Measurements from ENCODE around the gene LRG1.
A peak's percentile ranks its signal among the peaks of the same experiment; 100 is the strongest.

GRCh38 chr19:4567584-4568071 is 27.8 kb upstream of the LRG1 start:
- TF ChIP-seq POLR2A (IDR thresholded peaks at IDR 0.05) (no peak), CTCF (IDR thresholded peaks at IDR 0.05) (peak in 3 of 4 experiments; percentile 49 to 68 (median 65)), POLR2AphosphoS5 (IDR thresholded peaks at IDR 0.05) (no peak), EP300 (IDR thresholded peaks at IDR 0.05) (no peak)

All from gastroesophageal sphincter (tissue), 3 donors.